NOMO-1 (cell line): ENCODE results near the gene FMNL3.
"Not testable (repeated sequence)": the region's sequence is repeated elsewhere in the genome, so short reads cannot be mapped to it uniquely, and the experiment has no call there.

ENCODE experiments used
- DNase-seq, 2 experiments: peaks; one replicate each; lab custom pipeline; 2025; ENCODE audit not compliant: unreplicated experiment in 2 of 2; lab: John Stamatoyannopoulos, UW

The FMNL3 gene, protein sequence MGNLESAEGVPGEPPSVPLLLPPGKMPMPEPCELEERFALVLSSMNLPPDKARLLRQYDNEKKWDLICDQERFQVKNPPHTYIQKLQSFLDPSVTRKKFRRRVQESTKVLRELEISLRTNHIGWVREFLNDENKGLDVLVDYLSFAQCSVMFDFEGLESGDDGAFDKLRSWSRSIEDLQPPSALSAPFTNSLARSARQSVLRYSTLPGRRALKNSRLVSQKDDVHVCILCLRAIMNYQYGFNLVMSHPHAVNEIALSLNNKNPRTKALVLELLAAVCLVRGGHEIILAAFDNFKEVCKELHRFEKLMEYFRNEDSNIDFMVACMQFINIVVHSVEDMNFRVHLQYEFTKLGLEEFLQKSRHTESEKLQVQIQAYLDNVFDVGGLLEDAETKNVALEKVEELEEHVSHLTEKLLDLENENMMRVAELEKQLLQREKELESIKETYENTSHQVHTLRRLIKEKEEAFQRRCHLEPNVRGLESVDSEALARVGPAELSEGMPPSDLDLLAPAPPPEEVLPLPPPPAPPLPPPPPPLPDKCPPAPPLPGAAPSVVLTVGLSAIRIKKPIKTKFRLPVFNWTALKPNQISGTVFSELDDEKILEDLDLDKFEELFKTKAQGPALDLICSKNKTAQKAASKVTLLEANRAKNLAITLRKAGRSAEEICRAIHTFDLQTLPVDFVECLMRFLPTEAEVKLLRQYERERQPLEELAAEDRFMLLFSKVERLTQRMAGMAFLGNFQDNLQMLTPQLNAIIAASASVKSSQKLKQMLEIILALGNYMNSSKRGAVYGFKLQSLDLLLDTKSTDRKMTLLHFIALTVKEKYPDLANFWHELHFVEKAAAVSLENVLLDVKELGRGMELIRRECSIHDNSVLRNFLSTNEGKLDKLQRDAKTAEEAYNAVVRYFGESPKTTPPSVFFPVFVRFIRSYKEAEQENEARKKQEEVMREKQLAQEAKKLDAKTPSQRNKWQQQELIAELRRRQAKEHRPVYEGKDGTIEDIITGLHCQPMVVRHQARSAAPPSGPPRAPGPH

DNA sequence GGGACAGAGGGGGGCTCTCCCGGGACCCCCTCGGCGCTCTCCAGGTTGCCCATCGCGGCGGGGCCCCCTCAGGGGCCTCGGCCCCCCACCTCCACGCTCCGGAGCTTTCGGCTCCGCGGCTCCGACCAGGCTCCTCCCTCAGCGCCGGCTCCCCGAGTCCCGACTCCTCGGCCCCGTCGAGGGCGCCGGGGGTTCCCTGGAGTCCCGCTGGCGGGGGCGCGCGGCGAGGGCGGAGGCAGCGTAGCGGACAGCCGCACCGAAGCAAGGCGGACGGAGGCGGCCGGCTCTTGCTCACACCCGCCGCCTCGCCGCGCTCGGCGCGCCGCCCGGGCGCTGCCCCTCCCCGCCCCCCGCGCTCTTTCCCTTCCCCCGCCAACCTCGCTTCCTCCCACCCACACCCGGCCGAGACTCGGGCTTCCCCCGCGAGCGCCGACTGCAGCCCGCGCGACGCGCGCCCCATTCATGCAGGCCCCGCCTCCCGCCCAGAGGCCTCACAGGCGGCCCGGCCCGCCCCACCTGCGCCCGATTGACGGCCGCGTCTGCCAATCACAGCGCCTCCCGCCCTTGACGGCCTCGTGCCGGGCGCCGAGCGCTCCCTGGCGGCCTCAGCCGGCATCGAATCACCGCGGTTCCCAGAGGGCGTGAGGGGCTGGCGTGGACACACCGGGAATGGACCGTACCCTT, at the start of gene FMNL3:
FMNL3 (minus strand) TSS at position 278 of the 684 bp plus-strand sequence; CDS start at position 53, 225 bp downstream.
- peak; percentile 90 to 98 for DNase-seq

DNA sequence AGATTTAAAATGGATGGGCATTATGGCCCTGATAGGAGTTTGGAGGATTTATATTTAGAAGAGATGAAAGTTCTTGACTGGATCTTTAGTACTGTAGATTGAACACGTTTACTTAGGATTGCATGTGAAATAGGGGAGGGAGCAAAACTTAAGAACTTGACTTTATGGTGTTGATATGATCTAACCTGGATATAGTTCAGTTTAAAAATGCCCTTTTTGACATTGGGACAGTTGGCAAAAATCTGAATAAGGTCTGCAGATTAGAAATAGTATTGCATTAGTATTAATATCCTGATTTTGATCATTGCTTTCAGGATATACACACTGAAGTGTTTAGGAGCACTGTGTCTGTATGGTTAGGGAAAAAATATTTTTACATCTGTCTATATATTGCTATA, 43.8 kb upstream of the FMNL3 start:
- DNase-seq, result no peak

DNA sequence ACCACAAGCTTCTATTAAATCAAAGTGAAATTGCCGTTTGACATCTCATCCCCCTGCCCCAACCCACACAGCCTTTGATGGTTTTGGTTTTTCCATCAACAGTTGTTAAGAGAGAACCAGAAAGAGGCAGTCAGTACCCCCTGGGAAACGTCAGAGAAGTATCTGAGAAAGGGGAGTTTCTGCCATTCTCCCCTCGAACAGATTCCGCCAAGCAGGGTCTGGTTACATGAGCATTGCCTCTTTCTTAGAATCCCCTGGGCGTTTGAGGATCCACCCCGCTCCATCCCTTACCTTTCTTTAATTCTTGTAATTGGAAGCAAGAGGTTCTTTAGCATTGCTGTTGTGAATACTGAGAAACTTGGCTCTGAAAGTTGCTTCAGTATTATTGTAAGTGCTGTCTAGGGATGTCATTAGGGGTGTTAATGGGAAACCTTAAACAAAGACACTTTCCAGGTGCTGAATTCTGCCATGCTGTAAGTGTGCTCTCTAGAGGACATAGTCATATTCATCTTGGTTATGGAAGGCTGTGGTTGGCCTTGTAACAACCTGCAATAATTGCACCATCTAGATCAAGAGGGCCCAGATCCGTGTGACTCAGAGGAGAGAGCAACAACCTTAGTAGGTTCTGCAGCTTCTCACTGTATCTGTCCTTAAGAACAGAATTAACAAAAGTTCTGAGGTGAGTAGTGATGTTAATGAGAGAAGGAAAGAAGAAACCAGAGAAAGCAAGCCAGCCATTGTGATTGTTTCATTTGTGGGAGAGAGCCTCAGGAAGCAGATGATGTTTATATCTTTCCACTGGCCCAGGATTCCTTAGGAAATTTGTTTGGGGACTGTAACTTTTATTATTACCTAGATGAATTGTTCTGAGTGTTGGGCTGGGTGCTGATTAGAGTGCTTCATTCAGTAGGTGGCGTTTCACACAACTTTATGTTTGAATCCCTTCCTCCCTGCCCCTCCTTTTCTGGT, 43.1 kb upstream of the FMNL3 start:
- peak; percentile 78 to 81 for DNase-seq

DNA sequence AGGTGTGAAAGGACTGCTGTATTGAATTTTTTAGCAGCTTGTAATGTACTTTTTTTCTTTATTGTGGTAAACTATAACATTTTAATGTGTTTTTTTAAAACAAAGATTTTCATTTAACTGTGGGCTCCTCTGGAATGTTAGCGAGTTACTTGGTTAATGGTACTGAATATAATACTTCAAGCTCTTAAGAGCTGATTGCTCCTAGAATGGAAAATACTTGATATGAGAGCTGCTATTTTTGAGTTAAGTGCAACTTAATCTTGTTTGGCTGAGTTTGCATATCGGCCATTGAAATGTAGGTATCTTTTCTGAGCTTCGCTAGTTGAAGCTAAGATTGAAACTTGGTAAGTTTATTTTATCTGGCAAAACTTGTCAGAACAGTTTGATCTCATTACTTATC, 41.6 kb upstream of the FMNL3 start:
- no peak for DNase-seq

DNA sequence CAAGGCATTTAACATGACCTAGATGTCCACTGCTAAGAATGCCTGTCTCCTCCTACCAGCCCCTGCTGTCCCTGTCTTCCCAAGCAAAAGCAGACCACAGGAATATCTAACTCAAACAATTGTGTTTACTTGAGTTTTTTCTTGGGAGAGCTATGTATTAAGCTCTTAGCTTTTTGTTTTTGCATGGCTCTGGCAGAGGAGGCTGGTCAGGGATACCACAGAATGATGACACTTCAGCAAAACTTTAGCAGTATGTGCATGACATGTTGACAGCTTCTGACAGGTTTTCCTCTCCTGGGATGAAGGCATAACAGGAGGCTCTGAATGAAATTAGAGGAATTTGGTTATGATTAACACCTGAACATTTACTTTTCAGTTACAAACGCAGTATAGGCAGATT, 41.1 kb upstream of the FMNL3 start:
- DNase-seq, result no peak

DNA sequence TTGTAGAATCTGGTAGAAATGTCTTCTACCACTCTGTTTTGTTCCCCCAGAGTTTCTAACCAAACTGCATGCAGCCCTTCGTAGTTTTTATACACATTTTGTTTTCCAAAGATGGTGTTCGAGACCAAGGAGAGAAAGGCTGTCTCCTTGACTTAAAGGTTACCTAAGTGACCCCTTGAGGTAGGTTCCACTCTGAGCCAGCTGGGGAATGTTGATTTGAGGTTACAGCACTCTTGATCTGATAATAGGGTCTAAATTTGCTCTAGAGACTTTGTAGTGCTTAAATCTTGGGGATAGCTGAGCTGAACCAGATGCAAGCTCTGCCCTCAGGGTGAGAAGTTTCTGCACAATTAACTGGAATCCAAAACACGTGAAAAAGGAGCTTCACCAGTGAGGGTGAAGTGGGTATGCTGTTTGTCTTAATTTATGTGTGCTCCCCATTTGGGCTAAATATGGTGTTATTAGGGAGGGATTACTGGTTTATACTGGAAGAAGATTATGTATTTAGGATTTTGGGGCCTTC, 37.2 kb upstream of the FMNL3 start:
- no peak for DNase-seq

DNA sequence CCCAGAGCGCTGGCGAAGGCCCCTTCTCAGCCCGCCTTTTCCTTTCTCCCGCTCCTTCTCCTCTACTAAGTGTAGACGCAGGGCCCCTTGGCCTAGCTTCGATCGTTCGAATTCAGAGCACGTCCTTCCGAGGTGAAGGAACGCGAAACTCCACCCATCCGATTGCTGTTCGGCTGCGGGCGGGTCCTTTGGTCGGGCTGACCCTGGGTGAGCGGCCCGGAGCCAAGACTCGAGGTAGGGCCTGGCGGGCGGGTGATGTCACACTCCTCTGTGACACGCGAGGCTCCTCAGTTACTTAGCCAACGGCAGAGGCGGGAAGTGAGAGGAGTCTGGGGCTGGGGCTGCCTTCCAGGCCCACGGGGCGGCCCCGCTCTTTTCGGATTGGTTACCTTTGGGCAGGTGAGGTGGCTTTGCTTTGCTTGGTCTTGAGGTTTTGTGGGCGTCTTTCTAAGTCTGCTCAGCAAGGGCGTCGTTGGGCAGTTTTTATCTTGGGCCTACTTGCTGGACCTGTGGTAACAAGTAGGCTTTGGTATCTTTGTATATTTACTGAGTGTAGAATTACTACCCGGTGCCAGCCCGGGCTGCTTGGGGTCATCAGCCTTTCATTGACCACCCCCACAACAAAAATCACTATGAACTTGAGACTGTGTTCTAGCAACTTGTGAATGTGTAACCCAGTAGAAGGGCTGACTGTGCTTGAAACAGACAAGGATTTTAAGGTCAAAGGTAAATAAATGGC, 34.8 kb upstream of the FMNL3 start:
- DNase-seq, result peak; percentile 84 to 86

DNA sequence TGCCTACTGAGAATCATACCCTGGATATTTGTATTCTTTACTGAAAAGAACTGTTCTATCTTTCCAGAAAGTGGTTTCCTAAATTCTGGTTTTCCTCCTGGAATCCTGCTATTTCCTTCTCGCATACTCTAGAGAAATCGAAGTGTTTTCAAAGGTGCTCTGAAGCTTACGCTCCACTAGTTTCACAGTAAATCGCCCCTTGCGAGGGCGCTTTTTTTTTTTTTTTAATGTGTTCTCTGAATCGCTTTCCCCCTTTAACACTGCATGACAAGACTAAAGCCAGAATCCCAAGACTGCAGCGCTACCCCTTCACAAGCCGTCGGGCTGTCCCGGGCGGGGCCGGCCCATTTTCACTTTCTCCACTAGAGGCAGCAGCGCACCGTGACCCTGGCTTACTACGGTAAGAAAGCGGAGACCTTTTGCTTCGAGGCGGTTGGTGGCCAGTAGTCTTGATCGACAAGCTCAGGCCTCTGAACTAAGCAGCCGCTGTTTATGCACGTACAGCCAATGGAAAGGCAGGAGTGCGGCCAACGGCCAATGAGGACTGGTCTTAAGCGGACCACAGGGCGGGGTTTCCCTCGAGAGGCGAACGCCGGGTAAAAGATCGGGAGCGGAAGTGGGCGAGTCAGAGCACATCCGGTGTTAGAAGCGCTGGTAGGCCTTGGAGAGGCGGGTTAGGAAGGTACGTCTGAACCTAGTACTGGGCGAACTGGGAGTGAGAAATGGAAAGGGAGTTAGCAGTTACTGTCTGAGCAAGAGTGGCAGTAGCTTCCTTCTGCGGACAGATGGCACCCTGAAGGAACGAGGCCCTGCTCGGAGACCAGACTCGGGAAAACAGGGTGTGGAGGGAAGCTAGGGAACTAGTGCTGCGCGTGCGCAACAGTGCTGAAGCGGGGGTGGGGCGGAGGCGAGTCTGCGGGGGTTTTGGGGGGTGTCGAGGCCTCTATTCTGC, 34.0 kb upstream of the FMNL3 start, which contains the start of gene TMBIM6:
TMBIM6 (plus strand) TSS at position 628 of the 952 bp plus-strand sequence. CDS start 10,937 bp downstream, outside the sequence.
- peak; percentile 99 to 100 for DNase-seq

DNA sequence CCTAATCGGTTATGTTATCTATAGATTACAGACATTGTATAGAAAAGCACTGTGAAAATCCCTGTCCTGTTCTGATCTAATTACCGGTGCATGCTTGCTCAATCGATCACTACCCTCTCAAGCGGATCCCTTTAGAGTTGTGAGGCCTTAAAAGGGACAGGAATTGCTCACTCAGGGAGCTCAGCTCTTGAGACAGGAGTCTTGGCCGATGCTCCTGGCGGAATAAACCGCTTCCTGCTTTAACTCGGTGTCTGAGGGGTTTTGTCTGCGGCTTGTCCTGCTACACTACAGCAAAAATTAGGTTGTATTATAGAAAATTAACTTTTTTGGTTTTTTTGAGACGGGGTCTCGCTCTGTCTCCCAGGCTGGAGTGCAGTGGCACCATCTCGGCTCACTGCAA, 33.1 kb upstream of the FMNL3 start:
- DNase-seq, result not testable (repeated sequence)

DNA sequence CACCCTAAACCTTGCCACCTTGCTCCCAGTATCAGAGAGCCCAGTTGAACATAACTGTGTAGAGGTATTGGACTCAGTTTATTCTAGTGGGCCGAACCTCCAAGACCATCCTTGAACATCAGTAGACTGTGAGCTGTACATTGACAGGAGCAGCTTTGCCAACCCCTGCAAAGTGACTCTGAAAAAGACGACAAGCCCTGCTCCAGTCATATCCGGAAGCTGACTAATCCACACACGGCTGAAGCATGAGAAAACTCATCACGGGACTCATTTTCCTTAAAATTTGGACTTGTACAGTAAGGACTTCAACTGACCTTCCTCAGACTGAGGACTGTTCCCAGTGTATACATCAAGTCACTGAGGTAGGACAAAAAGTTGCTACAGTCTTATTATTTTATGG, 31.5 kb upstream of the FMNL3 start:
- not testable (repeated sequence) for DNase-seq

DNA sequence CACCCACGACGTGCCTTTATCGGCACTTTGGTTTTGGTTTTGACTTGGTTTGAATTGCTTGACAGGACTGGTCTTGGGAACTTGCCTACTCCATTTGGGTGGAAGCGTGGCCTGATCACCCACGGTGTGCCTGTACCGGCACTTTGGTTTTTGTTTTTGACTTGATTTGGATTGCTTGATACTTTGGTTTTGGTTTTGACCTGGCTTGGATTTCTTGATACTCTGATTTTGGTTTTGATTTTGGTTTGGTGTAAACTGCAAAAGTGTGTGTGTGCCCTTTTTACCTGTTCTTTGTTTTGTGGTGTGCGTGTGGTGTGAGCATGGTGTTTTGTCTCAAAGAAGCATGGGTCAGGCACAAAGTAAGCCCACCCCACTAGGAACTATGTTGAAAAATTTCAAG, 27.7 kb upstream of the FMNL3 start:
- not testable (repeated sequence) for DNase-seq

DNA sequence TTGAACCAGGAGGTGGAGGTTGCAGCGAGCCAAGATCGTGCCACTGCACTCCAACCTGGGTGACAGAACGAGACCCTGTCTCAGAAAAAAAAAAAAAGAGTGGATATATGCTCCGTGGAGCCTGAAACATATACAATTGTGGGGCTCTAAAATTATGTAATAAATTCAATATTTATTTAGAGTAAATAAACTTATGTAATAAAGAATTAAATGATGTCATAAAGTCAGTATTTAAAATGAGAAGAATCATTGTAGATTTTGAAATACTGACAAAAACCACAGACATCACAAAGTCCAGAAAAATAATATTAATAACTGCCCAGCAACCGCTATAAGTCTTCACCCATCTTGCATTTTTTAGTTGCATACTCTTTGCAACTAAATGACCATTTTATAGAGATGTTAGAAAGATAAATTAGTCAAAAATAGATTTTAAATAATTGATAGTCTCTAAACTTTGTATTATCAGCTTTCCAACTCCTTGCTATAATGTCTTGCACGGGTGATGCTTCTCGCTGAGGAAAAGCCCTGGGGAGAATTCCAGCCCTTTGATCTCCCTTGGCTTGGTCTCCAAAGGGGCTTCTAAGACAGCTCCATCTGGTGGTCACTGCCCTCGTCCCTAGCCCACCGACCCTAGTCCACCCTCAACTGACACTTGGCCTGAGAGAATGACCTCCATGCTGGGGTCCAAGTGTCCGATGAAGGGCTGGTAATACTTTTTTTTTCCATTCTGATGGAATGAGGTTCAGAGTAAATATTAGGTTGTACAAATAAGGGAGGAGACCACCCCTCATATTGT, 26.2 kb upstream of the FMNL3 start:
- DNase-seq, result no peak

DNA sequence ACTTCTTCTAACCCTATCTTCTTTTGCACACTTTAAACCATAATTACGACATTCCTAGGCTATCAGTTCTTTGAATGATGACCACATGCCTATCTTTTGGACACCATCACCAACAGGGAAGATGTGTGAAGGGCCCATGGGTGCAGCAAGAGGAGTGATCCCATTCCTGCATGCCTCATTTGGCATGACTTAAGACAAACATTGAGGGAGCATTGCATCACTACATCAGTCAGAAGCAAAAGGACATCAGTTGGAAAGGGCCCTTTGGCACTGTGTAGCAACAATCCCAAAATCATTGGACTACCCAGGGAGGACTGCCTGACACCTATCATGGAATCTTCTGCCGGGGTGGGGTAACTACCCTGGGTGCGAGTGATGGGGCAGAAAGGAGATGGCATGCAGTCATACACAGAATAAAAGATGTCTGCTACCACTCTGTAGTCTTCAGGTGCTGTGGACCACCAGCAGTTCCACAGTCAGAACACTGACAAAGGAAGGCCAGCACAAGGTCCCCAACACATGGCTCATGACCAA, 23.4 kb upstream of the FMNL3 start:
- no peak for DNase-seq

DNA sequence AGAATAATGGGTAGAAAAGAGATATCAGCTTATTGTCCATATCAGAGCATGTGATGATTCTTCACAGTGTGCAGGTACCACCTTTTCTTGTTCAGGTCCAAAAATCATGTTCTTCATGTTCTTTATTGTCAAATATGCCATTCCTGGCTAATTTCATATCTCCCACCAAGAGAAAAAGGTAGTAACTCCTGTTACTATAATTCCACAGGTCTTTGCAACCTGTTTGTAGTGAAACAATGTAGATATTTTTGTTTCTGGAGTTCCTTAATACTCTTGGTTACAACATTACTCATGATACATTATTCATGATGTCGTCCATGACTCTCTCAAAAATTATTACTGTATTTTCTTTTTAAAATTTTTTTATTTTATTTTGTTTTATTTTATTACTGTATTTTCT, 22.8 kb upstream of the FMNL3 start:
- DNase-seq, result no peak

DNA sequence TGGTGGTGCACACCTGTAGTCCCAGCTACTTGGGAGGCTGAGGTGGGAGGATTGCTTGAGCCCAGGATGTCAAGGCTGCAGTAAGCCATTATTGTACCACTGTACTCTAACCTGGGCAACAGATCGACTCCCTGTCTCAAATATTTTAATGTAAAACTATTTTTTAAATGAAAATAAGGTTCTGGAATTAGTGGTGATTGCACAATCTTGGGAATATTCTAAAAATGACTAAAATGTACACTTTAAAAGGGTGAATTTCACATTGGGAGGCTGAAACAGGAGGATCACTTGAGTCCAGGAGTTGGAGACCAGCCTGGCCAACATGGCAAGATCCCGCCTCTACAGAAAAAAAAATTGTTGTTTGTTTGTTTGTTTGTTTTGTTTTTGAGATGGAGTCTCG, 21.2 kb upstream of the FMNL3 start:
- DNase-seq, result no peak

DNA sequence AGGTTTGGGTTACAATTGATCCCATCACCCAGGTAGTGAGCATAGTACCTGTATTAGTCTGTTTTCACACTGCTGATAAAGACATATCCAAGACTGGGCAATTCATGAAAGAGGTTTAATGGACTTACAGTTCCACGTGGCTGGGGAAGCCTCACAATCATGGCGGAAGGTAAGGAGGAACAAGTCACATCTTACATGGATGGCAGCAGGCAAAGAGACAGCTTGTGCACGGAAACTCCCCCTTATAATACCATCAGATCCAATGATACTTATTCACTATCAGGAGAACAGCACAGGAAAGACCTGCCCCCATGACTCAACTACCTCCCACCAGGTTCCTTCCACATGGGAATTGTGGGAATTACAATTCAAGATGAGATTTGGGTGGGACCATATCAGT, 14.2 kb upstream of the FMNL3 start:
- DNase-seq, result not testable (repeated sequence)

DNA sequence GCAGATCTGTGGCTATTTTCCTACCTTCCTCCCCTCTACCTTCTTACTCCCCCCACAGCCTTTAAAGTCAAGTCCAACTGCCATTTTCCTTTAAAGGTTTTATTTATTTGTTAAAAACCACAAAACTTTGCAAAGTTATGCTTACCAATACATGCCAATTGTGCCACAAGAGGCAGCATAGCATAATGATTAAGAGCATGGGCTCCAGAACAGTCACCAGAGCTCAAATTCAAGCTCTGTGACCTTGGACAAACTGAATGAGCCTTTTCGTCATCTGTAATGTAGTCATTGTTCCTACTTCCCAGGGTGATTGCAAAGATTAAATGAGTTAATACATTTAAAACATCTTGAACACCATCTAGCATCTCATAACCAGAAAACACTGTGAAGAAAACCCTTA, 13.0 kb upstream of the FMNL3 start:
- DNase-seq, result no peak
